COR-L47 (cell line): ENCODE results near the gene STAT1.
A peak's percentile ranks its signal among the peaks of the same experiment; 100 is the strongest.

Experiments
- DNase-seq: peaks from one replicate; lab custom pipeline; 2025; lab: John Stamatoyannopoulos, UW

The STAT1 gene

GRCh38 chr2:191031256-191031655 lies 17.3 kb upstream of the STAT1 start:
- DNase-seq: no peak

DNA sequence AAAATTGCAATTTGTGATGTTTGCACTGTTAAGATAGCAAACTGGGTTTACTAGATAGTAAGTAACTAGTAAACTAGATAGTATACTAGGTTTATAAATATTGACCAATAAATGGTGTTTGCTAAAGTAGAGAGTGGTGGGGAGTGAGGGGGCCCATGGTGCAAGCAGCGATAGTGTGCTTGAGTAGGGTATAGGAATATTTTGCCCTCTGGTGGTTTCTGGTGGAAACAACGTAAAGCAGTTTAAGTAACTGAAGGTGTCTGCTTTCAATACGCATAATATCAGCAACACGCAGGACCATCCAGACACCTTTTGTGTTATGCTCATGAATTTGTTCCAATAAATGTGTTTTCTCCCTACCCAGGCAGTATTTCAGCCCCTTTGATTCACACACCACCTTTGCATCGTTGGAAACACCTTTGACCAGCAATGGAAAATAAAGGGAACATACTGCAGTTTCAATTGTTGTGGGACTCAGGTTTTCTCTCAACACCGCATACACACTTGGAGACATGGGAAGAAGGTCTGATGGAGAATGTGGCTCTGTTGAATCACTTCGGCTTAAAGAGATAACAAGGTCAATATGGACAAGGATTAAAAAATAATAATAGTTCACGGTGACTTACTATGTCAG lies 16.7 kb upstream of the STAT1 start:
- DNase-seq: peak; percentile 50

GRCh38 chr2:191029280-191029950 lies 15.4 kb upstream of the STAT1 start:
- DNase-seq: no peak

- no peak for DNase-seq
Measured at GRCh38 chr2:191026377-191026776, 12.4 kb upstream of the STAT1 start.

- no peak for DNase-seq
Measured at GRCh38 chr2:191025135-191025534, 11.2 kb upstream of the STAT1 start.

DNA sequence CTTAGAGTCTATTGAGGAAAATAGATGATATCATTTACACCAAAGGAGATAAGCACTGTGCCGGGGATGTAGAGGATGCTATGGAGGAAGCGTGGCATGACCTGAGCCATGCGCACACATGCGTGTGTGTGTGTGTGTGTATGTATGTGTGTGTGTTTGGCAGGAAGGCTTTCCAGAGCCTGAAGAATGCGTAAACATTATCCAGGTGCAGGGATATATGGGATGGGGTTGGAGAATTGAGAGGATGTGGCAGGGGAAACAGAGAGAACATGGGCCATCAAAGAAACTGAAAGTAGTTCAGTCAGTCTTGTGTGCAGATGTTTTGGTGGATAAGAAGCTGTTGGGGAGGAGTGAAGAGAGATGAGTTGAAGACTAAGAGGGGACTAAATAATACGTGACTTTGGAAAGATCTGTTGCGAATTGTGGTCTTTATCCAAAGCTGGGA lies 9.3 kb upstream of the STAT1 start:
- DNase-seq: no peak

GRCh38 chr2:191020742-191021381 lies 6.9 kb upstream of the STAT1 start:
- no peak for DNase-seq

DNA sequence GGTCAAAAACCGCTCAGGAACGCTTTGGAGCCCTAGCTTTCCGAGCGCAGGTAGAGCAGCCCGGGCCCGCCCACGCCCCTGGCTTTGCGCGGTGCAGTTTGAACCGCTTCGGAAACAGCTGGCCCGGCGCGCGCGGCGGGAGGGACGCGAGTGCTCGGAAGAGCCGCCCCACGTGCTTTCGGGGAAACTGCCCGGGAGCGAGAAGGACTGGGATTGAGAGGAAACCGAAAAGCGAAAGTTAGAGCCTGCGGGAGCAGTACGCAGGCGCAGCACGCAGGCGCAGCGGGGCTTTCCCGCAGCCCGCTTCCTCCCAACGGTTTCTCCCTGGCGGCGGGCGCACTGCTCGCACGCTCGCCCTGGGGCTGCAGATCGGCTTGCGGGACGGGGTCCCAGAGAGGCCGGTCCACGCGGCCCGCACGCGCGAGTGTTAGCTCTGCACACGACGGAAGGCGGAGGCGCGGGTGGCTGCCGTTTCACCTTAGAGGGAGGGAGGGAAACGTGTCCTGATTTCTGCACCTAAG lies 6.3 kb upstream of the STAT1 start:
- DNase-seq: peak; percentile 97

- no peak for DNase-seq
Measured at GRCh38 chr2:191019376-191019775, 5.4 kb upstream of the STAT1 start.

GRCh38 chr2:191018643-191019119 lies 4.7 kb upstream of the STAT1 start:
- DNase-seq: no peak

DNA sequence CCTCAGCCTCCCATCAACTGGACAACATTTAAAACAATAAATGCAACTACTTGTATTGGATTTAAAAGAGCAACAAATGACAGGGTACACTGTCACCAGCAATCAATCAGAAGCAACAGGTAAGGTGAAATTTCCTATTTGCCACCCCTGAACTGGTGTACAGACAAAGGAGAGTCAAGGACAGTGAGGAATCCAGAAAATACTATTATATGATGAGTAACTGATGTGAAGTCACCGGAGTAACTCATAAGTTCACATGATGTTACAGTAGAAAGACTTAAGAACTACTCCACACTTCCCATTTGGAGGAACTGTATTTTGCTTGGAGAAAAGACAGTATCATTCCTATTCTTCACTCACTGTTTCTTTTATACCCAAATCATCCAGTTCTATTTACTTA lies 4.1 kb upstream of the STAT1 start:
- DNase-seq: no peak

DNA sequence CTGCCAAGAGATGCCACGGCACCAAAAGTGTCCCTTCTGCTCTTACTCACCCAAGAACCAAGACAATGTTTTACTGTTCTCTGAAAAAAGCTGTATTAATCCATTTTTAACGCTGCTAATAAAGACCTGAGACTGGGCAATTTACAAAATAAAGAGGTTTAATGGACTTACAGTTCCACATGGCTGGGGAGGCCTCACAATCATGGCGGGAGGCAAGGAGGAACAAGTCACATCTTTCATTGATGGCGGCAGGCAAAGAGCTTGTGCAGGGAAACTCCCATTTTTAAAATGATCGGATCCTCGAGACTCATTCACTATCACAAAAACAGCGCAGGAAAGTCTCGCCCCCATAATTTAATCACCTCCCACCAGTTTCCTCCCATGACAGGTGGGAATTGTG lies 1.9 kb upstream of the STAT1 start:
- DNase-seq: no peak

DNA sequence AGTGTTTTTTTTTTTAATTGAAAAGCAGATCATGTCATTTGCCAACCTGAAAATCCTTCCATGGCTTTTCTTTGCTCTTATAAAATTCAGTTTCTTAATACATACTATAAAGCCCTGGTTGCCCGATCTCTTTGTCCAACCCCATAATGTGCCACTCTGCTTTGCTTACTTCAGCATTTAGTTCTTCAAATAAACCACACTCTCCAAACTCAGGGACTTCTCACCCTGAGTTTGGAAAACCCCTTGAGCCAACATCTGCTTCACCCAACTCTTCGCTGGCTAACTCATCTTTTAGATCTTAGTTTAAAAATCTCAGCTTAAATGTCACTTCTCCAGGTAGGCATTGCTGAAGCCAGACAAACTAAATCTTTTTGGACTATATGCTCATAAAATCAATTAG lies 1.3 kb upstream of the STAT1 start:
- DNase-seq: no peak

DNA sequence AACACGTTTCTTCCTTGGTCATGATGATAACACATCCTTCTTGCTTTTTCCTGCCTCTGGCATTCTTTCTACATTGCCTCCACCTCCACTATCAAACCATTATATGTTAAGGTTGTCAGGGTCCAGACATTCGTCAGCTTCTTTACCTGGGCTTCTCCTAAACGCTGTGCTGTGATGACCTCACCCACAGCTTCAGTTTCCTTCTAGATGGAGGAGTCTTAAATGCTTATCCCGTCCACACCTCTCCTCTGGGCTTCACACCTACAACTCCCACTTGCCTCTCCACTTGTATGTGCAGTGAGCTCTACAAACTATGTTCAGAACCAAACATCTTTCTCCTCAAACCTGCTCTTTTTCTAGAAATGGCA lies 666 bp upstream of the STAT1 start:
- DNase-seq: no peak

- no peak for DNase-seq
Measured at GRCh38 chr2:191013682-191013931, 364 bp downstream of the STAT1 start.

- no peak for DNase-seq
Measured at GRCh38 chr2:191012845-191013681, 908 bp downstream of the STAT1 start.

GRCh38 chr2:191012346-191012745 lies 1.6 kb downstream of the STAT1 start:
- no peak for DNase-seq

DNA sequence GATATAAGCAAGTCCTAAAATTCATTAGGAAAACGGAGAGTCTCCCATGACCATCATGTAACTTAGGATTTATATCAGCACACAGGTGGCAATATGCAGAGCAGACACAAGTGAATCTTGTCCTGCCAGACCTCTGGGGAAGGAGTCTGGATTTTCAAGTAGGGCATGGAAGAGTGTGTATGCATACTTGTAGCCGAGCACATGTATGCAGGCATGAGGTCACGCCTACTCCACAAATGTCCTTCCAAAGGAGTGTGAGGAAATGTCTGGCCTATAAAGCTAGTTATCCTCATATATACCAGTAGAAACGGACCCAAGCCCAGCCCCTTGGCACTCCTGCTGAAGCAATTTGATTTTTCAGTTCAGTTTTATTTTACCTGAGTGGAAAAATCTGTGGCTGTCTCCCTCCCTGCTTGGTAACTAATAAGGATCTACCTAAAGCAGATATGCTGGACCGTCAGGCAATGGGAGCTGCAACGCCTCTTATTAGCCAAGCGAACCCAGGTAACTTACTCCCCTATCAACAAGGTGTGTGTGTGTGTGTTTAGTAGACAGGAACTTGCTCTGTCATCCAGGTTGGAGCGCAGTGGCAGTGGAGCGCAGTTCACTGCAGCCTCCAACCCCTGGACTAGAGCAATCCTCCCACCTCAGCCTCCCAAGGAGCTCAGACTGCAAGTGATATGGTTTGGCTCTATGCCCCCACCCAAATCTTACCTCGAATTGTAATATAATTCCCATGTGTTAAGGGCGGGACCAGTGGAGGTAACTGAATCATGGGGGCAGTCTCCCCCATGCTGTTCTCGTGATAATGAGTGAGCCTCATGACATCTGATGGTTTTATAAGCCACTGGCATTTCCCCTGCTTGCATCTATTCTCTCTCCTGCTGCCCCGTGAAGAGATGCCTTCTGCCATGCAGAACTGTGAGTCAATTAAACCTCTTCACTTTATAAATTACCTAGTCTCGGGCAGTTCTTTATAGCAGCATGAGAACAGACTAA lies 2.8 kb downstream of the STAT1 start:
- no peak for DNase-seq

DNA sequence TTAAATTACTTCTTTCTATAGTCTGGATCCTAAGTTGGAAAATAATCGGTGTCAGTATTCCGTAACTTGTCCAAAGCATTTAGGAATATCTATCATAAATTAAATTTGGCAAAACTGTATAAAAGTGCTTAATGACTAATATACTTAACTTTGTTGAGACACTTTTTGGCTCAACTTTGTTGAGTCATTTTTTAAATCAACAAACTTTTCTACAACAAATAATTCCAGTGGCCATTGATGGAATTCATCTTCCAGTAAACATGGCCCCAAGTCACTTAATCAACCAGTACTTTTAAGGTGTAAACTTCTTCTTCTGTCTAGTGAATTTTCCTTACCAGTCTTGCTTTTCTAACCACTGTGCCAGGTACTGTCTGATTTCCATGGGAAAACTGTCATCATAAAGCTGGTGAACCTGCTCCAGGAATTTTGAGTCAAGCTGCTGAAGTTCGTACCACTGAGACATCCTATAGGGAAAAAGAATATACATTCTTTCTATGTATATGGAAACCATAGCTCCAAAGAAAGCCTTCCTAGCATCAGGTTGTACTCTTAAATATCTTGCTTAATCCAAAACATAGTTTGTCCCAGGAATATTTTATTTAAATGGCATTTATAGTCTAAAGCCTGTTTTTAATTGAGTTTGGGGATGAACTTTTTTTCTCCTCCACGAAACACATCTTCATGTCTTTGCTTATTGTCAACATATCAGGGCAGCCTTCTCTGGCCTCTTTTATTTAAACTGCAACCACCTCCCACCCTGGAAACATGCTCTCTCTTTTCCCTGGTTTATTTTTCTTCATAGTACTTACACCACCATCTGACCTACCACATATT lies 4.2 kb downstream of the STAT1 start:
- DNase-seq: no peak

DNA sequence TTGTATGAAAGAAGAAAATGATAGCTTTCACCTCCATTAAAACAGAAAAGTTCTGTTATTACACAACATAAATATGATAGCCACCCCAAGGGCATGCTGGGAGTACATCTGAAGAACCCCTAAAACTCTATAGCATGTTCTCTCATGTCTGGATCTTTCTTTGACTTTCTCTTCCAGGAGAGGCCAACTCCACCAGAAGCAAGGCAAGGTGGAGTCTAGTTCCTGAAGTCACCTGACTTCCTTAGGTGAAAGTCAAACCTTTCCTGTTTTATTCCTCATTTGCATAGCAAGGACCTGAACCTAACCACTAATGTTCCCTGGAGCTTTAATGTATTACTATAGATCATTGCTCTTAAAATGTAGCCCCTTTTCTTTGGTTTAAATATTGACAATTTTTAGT lies 5.7 kb downstream of the STAT1 start:
- DNase-seq: no peak
